Activated CD4-positive, alpha-beta T cell treated with anti-CD3 and anti-CD28 coated beads, Interleukin-2, amount 50 U/mL, for 4 hours (primary cell): ENCODE results near the gene DCBLD1.

ENCODE experiments used
- DNase-seq, 2 experiments: peaks; one replicate each; pipeline ENCODE4 v3.0.0-alpha.2; 2020

The DCBLD1 gene

GRCh38 chr6:117531809-117532725 lies 49.6 kb downstream of the DCBLD1 start:
- no peak for DNase-seq

- DNase-seq: no peak
Observed at GRCh38 chr6:117533775-117534174, 51.3 kb downstream of the DCBLD1 start.

- no peak for DNase-seq
Observed at GRCh38 chr6:117534974-117535373, 52.5 kb downstream of the DCBLD1 start.

- DNase-seq: no peak
Observed at GRCh38 chr6:117536317-117536716, 53.8 kb downstream of the DCBLD1 start.

GRCh38 chr6:117538615-117539014 lies 56.1 kb downstream of the DCBLD1 start:
- no peak for DNase-seq

GRCh38 chr6:117540670-117541069 lies 58.2 kb downstream of the DCBLD1 start:
- no peak for DNase-seq

GRCh38 chr6:117542493-117542892 lies 60.0 kb downstream of the DCBLD1 start:
- DNase-seq: no peak

GRCh38 chr6:117544716-117545115 lies 62.2 kb downstream of the DCBLD1 start:
- no peak for DNase-seq

- no peak for DNase-seq
Observed at GRCh38 chr6:117545161-117545595, 62.7 kb downstream of the DCBLD1 start.

- DNase-seq: no peak
Observed at GRCh38 chr6:117546674-117547073, 64.2 kb downstream of the DCBLD1 start.

GRCh38 chr6:117547688-117548621 lies 65.5 kb downstream of the DCBLD1 start:
- peak; percentile 15 to 20 for DNase-seq

GRCh38 chr6:117548797-117549301 lies 66.4 kb downstream of the DCBLD1 start:
- no peak for DNase-seq

GRCh38 chr6:117549611-117550010 lies 67.1 kb downstream of the DCBLD1 start:
- no peak for DNase-seq

- no peak for DNase-seq
Observed at GRCh38 chr6:117550078-117550600, 67.7 kb downstream of the DCBLD1 start.

GRCh38 chr6:117550618-117551242 lies 68.3 kb downstream of the DCBLD1 start:
- DNase-seq: no peak

- DNase-seq: no peak
Observed at GRCh38 chr6:117552618-117553017, 70.1 kb downstream of the DCBLD1 start.

GRCh38 chr6:117553142-117553541 lies 70.7 kb downstream of the DCBLD1 start:
- DNase-seq: no peak

GRCh38 chr6:117555262-117555849 lies 72.9 kb downstream of the DCBLD1 start:
- DNase-seq: no peak

GRCh38 chr6:117555882-117556498 lies 73.5 kb downstream of the DCBLD1 start:
- DNase-seq: peak; percentile 56 to 62

- no peak for DNase-seq
Observed at GRCh38 chr6:117557951-117558350, 75.5 kb downstream of the DCBLD1 start.

- DNase-seq: no peak
Observed at GRCh38 chr6:117558818-117559217, 76.3 kb downstream of the DCBLD1 start.

GRCh38 chr6:117559299-117559698 lies 76.8 kb downstream of the DCBLD1 start:
- no peak for DNase-seq
